HepG2 (cell line): ENCODE measurements around the gene GMPPA. TPM values are rescaled to one million over a fixed set of nuclear protein-coding genes. Genes with fewer than 3 reads are reported as not detected.

Experiments used
- AFF4 ChIP-seq: sonication (generic); formaldehyde crosslinking; IDR thresholded peaks from 2 replicates; pipeline ENCODE4 v1.4.0; 2020; ENCODE audit warnings: missing genetic modification reagents
- ATF3 ChIP-seq: sonication (generic); formaldehyde crosslinking; IDR thresholded peaks from 2 replicates; pipeline ENCODE4 v1.4.0; 2020; ENCODE audit warnings: missing genetic modification reagents
- DBP ChIP-seq: sonication (generic); formaldehyde crosslinking; IDR thresholded peaks from 2 replicates; pipeline ENCODE4 v1.4.0; 2020; ENCODE audit warnings: missing genetic modification reagents; ENCODE audit errors: not compliant biosample characterization
- ETV6 ChIP-seq: sonication (generic); formaldehyde crosslinking; conservative IDR thresholded peaks from 2 replicates; pipeline ENCODE4 v1.4.0; 2020; ENCODE audit warnings: missing genetic modification reagents
- FOXO1 ChIP-seq: sonication (generic); formaldehyde crosslinking; IDR thresholded peaks from 2 replicates; pipeline ENCODE4 v1.4.0; 2020; ENCODE audit warnings: missing genetic modification reagents
- MEIS2 ChIP-seq: sonication (generic); formaldehyde crosslinking; IDR thresholded peaks from 2 replicates; pipeline ENCODE4 v1.9.0; 2021; ENCODE audit warnings: mild to moderate bottlenecking, missing genetic modification reagents
- NBN ChIP-seq: fragments of 450-650 bp; conservative IDR thresholded peaks from 2 replicates; pipeline ENCODE4 v1.6.1; 2017
- RARA ChIP-seq: IDR thresholded peaks from 2 replicates; pipeline ENCODE4 v1.6.1; 2016; ENCODE audit warnings: missing genetic modification reagents, missing compliant biosample characterization
- RFXANK ChIP-seq: IDR thresholded peaks from 2 replicates; pipeline ENCODE4 v1.6.1; 2016
- SOX6 ChIP-seq, 2 experiments: fragments of 450-650 bp in 1 of 2; sonication (generic) in 1 of 2; formaldehyde crosslinking in 1 of 2; IDR thresholded peaks; 2 replicates each; pipeline versions ENCODE4 v1.4.0 to v1.6.1; 2017 to 2020; ENCODE audit warnings: antibody characterized with exemption in 1 of 2, mild to moderate bottlenecking in 1 of 2, missing genetic modification reagents in 1 of 2
- TGIF2 ChIP-seq: IDR thresholded peaks from 2 replicates; pipeline ENCODE4 v1.6.1; 2016; ENCODE audit warnings: control low read depth, missing compliant biosample characterization
- ZNF142 ChIP-seq: sonication (generic); formaldehyde crosslinking; IDR thresholded peaks from 2 replicates; pipeline ENCODE4 v1.4.0; 2020; ENCODE audit warnings: missing genetic modification reagents
- ZNF468 ChIP-seq: sonication (generic); formaldehyde crosslinking; IDR thresholded peaks from 2 replicates; pipeline ENCODE4 v1.8.0; 2022; ENCODE audit warnings: mild to moderate bottlenecking, moderate library complexity, missing genetic modification reagents
- ZNF543 ChIP-seq: sonication (generic); formaldehyde crosslinking; IDR thresholded peaks from 2 replicates; pipeline ENCODE4 v1.4.0; 2020; ENCODE audit warnings: mild to moderate bottlenecking, missing genetic modification reagents
- ZNF576 ChIP-seq: sonication (generic); formaldehyde crosslinking; IDR thresholded peaks from 2 replicates; pipeline ENCODE4 v1.4.0; 2020; ENCODE audit warnings: mild to moderate bottlenecking, missing genetic modification reagents
- ZNF672 ChIP-seq: sonication (generic); formaldehyde crosslinking; IDR thresholded peaks from 2 replicates; pipeline ENCODE4 v1.8.1; 2022; ENCODE audit warnings: missing genetic modification reagents
- ZNF746 ChIP-seq: sonication (generic); formaldehyde crosslinking; IDR thresholded peaks from 2 replicates; pipeline ENCODE4 v1.8.0; 2022; ENCODE audit warnings: mild to moderate bottlenecking, missing genetic modification reagents
- ZNF776 ChIP-seq: sonication (generic); formaldehyde crosslinking; IDR thresholded peaks from 2 replicates; pipeline ENCODE4 v1.4.0; 2020; ENCODE audit warnings: mild to moderate bottlenecking, missing genetic modification reagents
- polyA plus RNA-seq, 8 experiments: library from polyadenylated mRNA; depleted of rRNA in 3 of 8; stranded (reverse) in 7 of 8; unstranded in 1 of 8; fragments of >200 nt; fragmentation: Illumina TruSeq in 4 of 8; extraction: Trizol in 4 of 8; gene quantifications; 2 replicates each; pipeline versions ENCODE4 v1.2.1 to v1.2.3, GENCODE V29; 2011 to 2016; ENCODE audit warnings: low read depth in 4 of 8, missing spikeins in 1 of 8, mixed read lengths in 1 of 8; ENCODE audit not compliant: insufficient read depth in 1 of 8
- total RNA-seq, 5 experiments: library from RNA; depleted of rRNA; stranded (reverse); fragments of >200 nt; fragmentation: Illumina TruSeq; extraction: Trizol; gene quantifications; 2 replicates each; pipeline ENCODE4 v1.2.3, GENCODE V29; 2016; ENCODE audit warnings: low read depth in 1 of 5

Gene GMPPA
- total and polyA plus RNA-seq, 2 of the 13 experiments (the other 11 are each of a cell fraction or from before 2014, with no cell fraction given), result 81.1 to 106 TPM

- TF ChIP-seq ATF3 (no peak), ZNF672 (CRISPR knock-in tag) (no peak), DBP (CRISPR knock-in tag) (no peak), ZNF468 (CRISPR knock-in tag) (no peak), AFF4 (CRISPR knock-in tag) (no peak), ZNF746 (CRISPR knock-in tag) (no peak), RARA (CRISPR knock-in tag) (no peak), RFXANK (CRISPR knock-in tag) (no peak), FOXO1 (no peak), ETV6 (CRISPR knock-in tag) (no peak), ZNF543 (CRISPR knock-in tag) (no peak), MEIS2 (CRISPR knock-in tag) (no peak), ZNF776 (no peak), NBN (no peak), ZNF576 (CRISPR knock-in tag) (no peak), SOX6 (IDR thresholded peaks at IDR 0.05) (no peak), SOX6 (CRISPR knock-in tag; IDR thresholded peaks at IDR 0.05) (0 out of 2 replicates have a peak, but pooled peaks have one; percentile 23), TGIF2 (CRISPR knock-in tag) (no peak), ZNF142 (no peak)
These were observed 11.3 kb downstream of the GMPPA start (continued) for GRCh38 chr2:219509780-219510511.
